Right lobe of liver (tissue), 6 donors: ENCODE data around the gene CDKN2B-AS1. TPM values are rescaled to one million over a fixed set of nuclear protein-coding genes. Genes with fewer than 3 reads are reported as not detected.

Experiments
- ATAC-seq, 4 donors: fragments of 200-7000 bp; cut with Tn5 transposase; one replicate each; pipeline ENCODE4 v1.9.1; 2020; ENCODE audit warnings: mild to moderate bottlenecking in 4 of 4, moderate library complexity in 4 of 4
- DNase-seq, 3 donors: peaks; one replicate each; pipeline ENCODE4 v3.0.0-alpha.2; 2020
- H3K27ac ChIP-seq, 3 donors: fragments of 200-600 bp; one replicate each; pipeline ENCODE4 v1.8.0; 2022
- H3K27me3 ChIP-seq, 2 donors: fragments of 200-600 bp; one replicate each; pipeline ENCODE4 v1.8.0; 2022
- H3K36me3 ChIP-seq, 4 donors: fragments of 200-600 bp; sonication (generic) in 1 of 4; one replicate each; pipeline versions ENCODE4 v1.5.1 to v1.8.0; 2017 to 2022; ENCODE audit warnings: control low read depth in 1 of 4
- H3K4me1 ChIP-seq, 4 donors: fragments of 200-600 bp; sonication (generic) in 1 of 4; one replicate each; pipeline versions ENCODE4 v1.5.1 to v1.8.0; 2017 to 2022; ENCODE audit warnings: control low read depth in 1 of 4
- H3K4me3 ChIP-seq, 3 donors: fragments of 200-600 bp; one replicate each; pipeline ENCODE4 v1.8.0; 2022
- H3K9me3 ChIP-seq, 4 donors: fragments of 200-600 bp; sonication (generic) in 1 of 4; one replicate each; pipeline versions ENCODE4 v1.5.1 to v1.8.0; 2017 to 2022; ENCODE audit warnings: control low read depth in 1 of 4
- CTCF ChIP-seq, 4 donors: fragments of 200-600 bp in 3 of 4; fragments of 450-650 bp in 1 of 4; IDR thresholded peaks; one replicate each; pipeline versions ENCODE4 v1.5.1 to v1.8.0; 2016 to 2022; ENCODE audit warnings: antibody characterized with exemption in 4 of 4, mild to moderate bottlenecking in 2 of 4
- POLR2A ChIP-seq: fragments of 450-650 bp; IDR thresholded peaks from one replicate; pipeline ENCODE4 v1.6.1; 2017; ENCODE audit warnings: antibody characterized with exemption, mild to moderate bottlenecking
- WGBS: methylation state at CpG from one replicate; pipeline ENCODE4 v1.1.6; 2018; ENCODE audit warnings: low coverage, low lambda C conversion rate; ENCODE audit not compliant: insufficient coverage; ENCODE audit errors: missing lambda C conversion rate; 5-methylcytosine and 5-hydroxymethylcytosine counted together
- intact Hi-C, 2 donors: fragments of 100-400 bp; cut with DNase I; formaldehyde crosslinking; loops; one replicate each; pipeline versions ENCODE4 v1.11.2 to v1.14.1; 2022
- total RNA-seq, 6 experiments: library from RNA; depleted of rRNA in 2 of 6; stranded (reverse); fragments of >200 nt in 2 of 6; fragmentation: NEBNext Ultra II Directional in 3 of 6; extraction: Animal tissue kit (Norgen Biotek cat#: 25700) in 3 of 6; gene quantifications; one replicate each; pipeline versions ENCODE4 v1.1.0 to v1.2.4, GENCODE V29; 2016 to 2023
- donor health status: DM: no; HTN: yes; CAD: no.
- donor health status: DM: no; HTN: no; CAD: no.
- donor health status: DM: no; HTN: no; CAD: no.
- donor health status: DM: no; HTN: yes; CAD: no.
- donor health status: DM: no; HTN: yes; CAD: no.

The CDKN2B-AS1 gene
- total RNA-seq, 6 experiments from 2014 or later = 0.13 to 0.37 (median 0.21) TPM; not detected in 2

GRCh38 chr9:21998026-21998425 lies 3.4 kb downstream of the CDKN2B-AS1 start:
- ATAC-seq = no peak
- 91% methylated on average over 2 of the region's 2 CpGs for WGBS
- peaks cover 0 to 4% (median 0%) of the 10 kb centered on the region in 4 donors for H3K4me1 ChIP-seq
- H3K27me3 ChIP-seq = peaks cover 0 to 3% of the 10 kb centered on the region in 2 donors
- no peak for TF ChIP-seq POLR2A
- H3K4me3 ChIP-seq = no peak overlapping the region
- H3K27ac ChIP-seq = no peak overlapping the region
- no peaks in the 10 kb centered on the region for H3K9me3 ChIP-seq
- DNase-seq = no peak
- no peaks in the 10 kb centered on the region for H3K36me3 ChIP-seq
- intact Hi-C loops = no loop called here

GRCh38 chr9:22002038-22002437 lies 7.4 kb downstream of the CDKN2B-AS1 start:
- no peak for TF ChIP-seq CTCF (IDR thresholded peaks at IDR 0.05)
- no peak for TF ChIP-seq POLR2A
- no peak for ATAC-seq
- no peak for DNase-seq
- intact Hi-C loops = no loop called here
- H3K27me3 ChIP-seq = peaks cover 0 to 15% of the 10 kb centered on the region in 2 donors
- WGBS = 43% methylated on average over 1 of the region's 1 CpG
- no peaks in the 10 kb centered on the region for H3K36me3 ChIP-seq
- no peaks in the 10 kb centered on the region for H3K4me1 ChIP-seq
- H3K9me3 ChIP-seq = no peaks in the 10 kb centered on the region
- no peak overlapping the region for H3K4me3 ChIP-seq
- no peak overlapping the region for H3K27ac ChIP-seq

- Histone ChIP-seq H3K4me3 (no peak overlapping the region), H3K4me1 (no peaks in the 10 kb centered on the region), H3K9me3 (no peaks in the 10 kb centered on the region), H3K27me3 (peaks cover 0 to 19% of the 10 kb centered on the region in 2 donors), H3K27ac (no peak overlapping the region), H3K36me3 (no peaks in the 10 kb centered on the region)
- intact Hi-C loops = no loop called here
- DNase-seq (no peak), ATAC-seq (no peak)
- 54% methylated on average over 20 of the region's 25 CpGs for WGBS
- TF ChIP-seq POLR2A = no peak
- TF ChIP-seq CTCF (IDR thresholded peaks at IDR 0.05) = no peak
Observed at GRCh38 chr9:22005021-22005701, 10.6 kb downstream of the CDKN2B-AS1 start.

GRCh38 chr9:22005702-22006606 lies 11.4 kb downstream of the CDKN2B-AS1 start:
- no peaks in the 10 kb centered on the region for H3K36me3 ChIP-seq
- no peak for TF ChIP-seq POLR2A
- no peak for TF ChIP-seq CTCF (IDR thresholded peaks at IDR 0.05)
- intact Hi-C loops = no loop called here
- ATAC-seq = no peak
- no peaks in the 10 kb centered on the region for H3K9me3 ChIP-seq
- H3K4me1 ChIP-seq = no peaks in the 10 kb centered on the region
- no peak for DNase-seq
- H3K4me3 ChIP-seq = no peak overlapping the region
- 23% methylated on average over 22 of the region's 44 CpGs for WGBS
- H3K27me3 ChIP-seq = peaks cover 0 to 19% of the 10 kb centered on the region in 2 donors
- no peak overlapping the region for H3K27ac ChIP-seq

- DNase-seq (no peak), ATAC-seq (no peak)
- peak overlapping the region in 2 of 3 donors; percentile 47 to 70 for H3K27ac ChIP-seq
- H3K27me3 ChIP-seq = peaks cover 0 to 15% of the 10 kb centered on the region in 2 donors
- under 1% methylated on average over 8 of the region's 8 CpGs for WGBS
- H3K9me3 ChIP-seq = no peaks in the 10 kb centered on the region
- TF ChIP-seq CTCF (IDR thresholded peaks at IDR 0.05) (no peak), POLR2A (no peak)
- no peaks in the 10 kb centered on the region for H3K4me1 ChIP-seq
- intact Hi-C loops = no loop called here
- peak overlapping the region; percentile 65 to 76 (median 75) for H3K4me3 ChIP-seq
- no peaks in the 10 kb centered on the region for H3K36me3 ChIP-seq
Observed at GRCh38 chr9:22008384-22008716, 13.8 kb downstream of the CDKN2B-AS1 start.
